ENCODE data around the gene AASDH. TPM values are rescaled to one million over a fixed set of nuclear protein-coding genes. Genes with fewer than 3 reads are reported as not detected.

Gene AASDH, protein sequence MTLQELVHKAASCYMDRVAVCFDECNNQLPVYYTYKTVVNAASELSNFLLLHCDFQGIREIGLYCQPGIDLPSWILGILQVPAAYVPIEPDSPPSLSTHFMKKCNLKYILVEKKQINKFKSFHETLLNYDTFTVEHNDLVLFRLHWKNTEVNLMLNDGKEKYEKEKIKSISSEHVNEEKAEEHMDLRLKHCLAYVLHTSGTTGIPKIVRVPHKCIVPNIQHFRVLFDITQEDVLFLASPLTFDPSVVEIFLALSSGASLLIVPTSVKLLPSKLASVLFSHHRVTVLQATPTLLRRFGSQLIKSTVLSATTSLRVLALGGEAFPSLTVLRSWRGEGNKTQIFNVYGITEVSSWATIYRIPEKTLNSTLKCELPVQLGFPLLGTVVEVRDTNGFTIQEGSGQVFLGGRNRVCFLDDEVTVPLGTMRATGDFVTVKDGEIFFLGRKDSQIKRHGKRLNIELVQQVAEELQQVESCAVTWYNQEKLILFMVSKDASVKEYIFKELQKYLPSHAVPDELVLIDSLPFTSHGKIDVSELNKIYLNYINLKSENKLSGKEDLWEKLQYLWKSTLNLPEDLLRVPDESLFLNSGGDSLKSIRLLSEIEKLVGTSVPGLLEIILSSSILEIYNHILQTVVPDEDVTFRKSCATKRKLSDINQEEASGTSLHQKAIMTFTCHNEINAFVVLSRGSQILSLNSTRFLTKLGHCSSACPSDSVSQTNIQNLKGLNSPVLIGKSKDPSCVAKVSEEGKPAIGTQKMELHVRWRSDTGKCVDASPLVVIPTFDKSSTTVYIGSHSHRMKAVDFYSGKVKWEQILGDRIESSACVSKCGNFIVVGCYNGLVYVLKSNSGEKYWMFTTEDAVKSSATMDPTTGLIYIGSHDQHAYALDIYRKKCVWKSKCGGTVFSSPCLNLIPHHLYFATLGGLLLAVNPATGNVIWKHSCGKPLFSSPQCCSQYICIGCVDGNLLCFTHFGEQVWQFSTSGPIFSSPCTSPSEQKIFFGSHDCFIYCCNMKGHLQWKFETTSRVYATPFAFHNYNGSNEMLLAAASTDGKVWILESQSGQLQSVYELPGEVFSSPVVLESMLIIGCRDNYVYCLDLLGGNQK
- total RNA-seq: 1 to 10 TPM; 6.5 to 9.8 TPM
- long read RNA-seq, partial matches to known transcripts: 1 of 5 reads
- long read RNA-seq, other reads (novel, unspliced or antisense): 2 of 5 reads

DNA sequence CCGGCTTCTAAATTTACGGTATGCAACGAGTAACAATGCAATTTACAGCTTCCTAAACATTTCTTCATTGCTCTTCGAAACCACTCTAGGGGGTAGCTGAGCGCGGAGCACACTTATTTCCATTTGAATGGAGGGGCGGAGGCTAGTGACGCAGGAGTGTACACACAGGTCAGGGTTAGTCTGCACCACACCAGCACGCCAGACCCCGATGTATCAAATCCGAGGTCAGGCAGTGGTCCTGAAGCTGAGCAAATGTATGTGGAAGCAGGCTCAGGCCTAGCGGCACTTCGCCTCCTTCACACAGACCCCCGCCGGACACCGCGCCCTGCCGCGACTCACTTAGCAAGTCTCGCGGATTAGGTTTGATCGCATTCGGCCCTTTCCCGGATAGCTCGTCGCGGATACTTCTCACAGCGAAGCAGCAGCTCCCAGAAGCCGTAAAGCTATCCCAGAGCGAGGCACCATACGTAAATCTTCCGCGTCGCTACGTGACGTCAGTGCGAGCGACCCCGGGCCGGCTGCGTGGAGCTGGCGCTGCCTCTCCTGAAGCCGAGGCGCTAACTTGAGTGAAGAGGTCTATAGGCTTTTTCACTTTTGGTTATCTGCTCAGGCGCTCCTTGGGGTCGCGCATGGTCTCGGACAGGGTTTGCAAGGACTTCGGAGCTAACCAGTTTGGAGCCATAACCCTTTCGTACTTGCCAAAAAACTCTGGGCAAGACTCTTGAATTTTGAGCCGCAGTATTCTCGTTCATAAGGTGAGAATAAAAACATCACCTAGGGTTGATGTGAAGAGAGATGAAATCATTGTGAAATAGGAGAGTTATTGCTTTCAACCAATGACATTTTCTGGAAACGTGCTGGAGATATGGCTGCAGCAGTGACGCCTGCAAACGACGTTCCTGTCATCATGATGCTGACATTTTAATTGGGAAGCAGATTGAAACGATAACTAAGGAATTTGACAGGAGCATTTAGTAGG is at the start of gene AASDH:
Gene AASDH, minus strand, starts transcription at position 469 of the 979 bp plus-strand sequence. CDS start 3,192 bp downstream, outside the sequence.
- intact Hi-C loops (cut with DNase I, micrococcal nuclease): no loop called here
- peak; percentile 95 for ATAC-seq

DNA sequence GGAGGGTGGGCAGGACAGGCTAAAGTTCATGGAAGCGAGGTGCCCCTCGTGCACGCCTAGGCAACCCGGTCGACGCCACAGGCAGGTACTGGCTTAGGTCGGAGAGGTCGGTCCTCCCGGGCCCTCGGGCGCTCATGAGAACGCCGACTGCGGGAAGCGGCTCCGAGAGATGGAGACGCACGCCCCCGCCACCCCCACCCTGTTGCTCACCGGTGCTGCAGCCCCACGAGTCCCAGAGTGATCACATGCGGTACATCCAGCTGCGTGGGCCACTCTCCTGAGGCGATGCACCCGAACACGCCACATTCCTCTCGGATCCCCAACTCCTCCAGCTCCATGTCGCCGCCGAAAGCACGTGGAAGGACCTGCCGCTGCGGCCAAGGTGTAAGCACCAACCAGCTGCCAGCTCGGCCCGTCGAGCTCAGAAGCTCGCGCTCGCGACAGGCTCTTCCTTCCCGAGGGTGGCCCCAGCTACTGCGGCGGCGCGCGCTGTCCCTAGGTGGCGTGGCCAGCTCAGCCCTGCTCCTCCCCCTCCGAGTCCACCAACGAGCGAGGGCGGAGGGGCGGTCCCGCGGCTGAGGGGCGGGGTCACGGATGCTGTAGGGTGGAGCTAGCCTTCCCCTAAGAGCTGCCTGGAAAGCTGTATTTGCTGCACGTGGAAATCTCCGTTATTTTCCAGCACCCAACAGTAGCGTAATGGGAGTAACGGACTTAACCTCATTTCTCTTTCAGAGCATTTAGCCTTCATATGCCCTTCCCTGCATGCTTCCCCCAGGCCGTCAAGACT is 48.0 kb upstream of the AASDH start, which contains the start of gene PPAT:
Gene PPAT, minus strand, starts transcription at position 476 of the 787 bp plus-strand sequence. Its CDS starts 138 bp downstream, at position 338.
- DNase-seq: peak; percentile 98 to 99
- peak; percentile 86 for ATAC-seq
- intact Hi-C loops (cut with DNase I, micrococcal nuclease): no loop called here

More for the DNA sequence above, at the start of gene AASDH:
- DNase-seq: peak; percentile 90 to 95

DNA sequence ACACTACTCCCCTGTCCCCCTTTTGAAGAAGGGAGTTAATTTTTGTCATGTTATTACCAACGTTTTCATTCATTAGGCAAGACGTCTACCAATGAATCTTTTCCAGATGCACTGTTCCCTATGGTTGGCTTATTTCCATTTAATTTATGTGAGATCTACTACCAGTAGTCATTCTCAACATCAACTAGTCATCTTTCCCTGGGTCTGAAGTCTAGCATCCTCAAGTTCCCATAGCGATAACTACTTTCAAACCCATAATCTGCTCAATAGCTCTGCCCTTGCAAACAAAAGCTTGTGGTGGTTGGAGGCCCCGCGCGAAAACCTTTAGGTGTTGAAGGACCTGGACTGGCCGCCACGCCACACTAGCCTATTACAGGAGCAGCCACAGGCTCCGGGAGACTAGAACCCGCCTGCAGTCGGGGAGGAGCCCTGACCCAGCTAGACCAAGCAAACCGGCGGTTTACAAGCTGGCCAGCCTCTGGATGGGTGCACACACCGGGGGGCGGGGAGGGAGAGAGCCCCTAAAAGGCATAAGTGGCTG is 47.4 kb upstream of the AASDH start:
- intact Hi-C loops (cut with DNase I, micrococcal nuclease): no loop called here
- DNase-seq: peak; percentile 71 to 77
- peak; percentile 41 for ATAC-seq

DNA sequence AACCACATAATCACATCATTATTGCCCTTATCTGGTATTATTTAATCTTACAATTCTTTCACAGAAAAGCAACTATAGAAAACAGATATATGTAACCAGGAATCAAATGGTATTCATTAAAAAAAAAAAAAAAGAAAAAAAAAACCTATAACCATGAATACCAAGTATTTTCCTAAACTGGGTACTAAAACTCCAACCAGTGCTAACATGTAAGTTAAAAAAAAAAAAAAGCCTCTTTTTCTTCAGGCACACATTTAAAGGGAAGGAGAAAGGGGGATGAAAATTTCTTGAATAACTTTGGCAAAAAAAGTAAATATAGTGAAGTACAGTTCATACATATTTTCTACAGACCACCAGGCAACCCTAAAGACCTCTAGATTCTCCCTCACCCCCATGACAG is 46.0 kb upstream of the AASDH start:
- ATAC-seq: no peak
- intact Hi-C loops (cut with DNase I, micrococcal nuclease): no loop called here
- DNase-seq: no peak

DNA sequence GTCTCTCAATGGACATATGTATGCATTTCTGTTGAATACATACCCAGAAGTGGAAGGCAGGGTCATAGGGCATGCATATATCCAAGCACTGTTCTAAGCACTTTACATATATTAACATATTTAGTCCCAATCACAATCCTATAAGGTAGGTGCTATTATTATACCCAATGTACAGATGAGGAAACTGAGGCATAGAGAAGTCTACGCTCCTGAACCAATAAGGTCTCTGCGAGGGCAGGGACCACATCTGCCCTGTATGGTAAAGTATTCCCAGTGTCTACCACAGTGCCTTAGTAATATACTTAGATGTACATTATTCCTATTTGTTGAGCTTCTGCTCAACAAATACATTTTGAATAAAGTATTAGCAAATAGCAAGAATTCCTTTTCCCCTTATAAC is 42.9 kb upstream of the AASDH start:
- intact Hi-C loops (cut with DNase I, micrococcal nuclease): no loop called here
- ATAC-seq (no peak), DNase-seq (no peak)

DNA sequence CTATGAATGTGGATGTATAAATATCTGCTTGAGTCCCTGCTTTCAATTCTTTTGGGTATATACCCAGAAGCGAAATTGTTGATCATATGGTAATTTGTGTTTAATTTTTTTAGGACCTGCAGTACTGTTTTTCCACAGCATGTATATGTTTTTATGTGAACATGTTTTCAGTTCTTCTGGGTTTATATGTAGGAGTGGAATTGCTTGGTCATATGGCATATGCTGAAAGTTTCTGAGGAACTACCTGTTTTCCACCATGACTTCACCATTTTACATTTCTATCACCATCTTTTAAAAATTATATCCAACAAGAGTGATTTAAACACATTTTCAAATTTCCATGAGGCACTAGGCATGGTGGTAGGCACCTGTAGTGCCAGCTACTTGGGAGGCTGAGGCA is 39.9 kb upstream of the AASDH start:
- ATAC-seq (no peak), DNase-seq (no peak)
- intact Hi-C loops (cut with DNase I, micrococcal nuclease): loop anchor here in 1 of 2 donors (10.0 kb wide), 1 partner anchor 118 kb away; no protein-coding TSS in a partner anchor

DNA sequence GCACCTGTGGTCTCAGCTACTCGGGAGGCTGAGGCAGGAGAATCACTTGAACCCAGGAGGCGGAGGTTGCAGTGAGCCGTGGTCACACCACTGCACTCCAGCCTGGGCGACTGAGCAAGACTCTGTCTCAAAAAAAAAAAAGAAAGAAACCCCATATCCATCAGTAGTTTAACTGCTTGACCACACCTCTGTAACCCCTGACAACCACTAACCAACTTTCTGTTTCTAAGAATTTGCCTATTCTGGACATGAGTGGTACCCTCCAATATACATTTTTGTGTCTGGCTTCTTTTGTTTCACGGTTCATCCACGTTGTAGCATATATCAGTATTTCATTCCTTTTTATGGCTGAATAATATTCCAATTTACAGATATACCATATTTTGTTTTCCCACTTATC is 39.0 kb upstream of the AASDH start:
- DNase-seq (no peak), ATAC-seq (no peak)
- intact Hi-C loops (cut with DNase I, micrococcal nuclease): loop anchor here in 1 of 2 donors (10.0 kb wide), 1 partner anchor 119 kb away; no protein-coding TSS in a partner anchor

DNA sequence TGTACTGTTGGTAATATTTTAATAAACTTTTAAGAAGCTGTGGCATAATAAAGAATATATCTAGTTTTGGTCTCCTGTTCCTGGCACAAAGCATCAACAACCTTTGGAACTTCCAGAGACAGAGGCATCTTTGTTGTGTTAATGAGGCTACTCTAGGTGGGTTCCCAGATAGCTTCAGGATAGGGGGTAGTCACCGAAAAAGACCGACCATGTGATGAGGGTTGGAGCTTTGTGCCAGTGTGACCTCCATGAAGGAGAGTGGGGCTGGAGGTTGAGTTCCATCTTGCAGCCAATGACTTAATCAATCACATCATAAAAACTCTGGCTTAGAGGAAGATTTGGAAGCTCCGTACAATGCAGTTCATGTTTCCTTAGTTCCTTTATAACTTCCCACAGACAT is 38.2 kb upstream of the AASDH start:
- intact Hi-C loops (cut with DNase I, micrococcal nuclease): loop anchor here in 1 of 2 donors (10.0 kb wide), 1 partner anchor 119 kb away; no protein-coding TSS in a partner anchor
- no peak for ATAC-seq

DNA sequence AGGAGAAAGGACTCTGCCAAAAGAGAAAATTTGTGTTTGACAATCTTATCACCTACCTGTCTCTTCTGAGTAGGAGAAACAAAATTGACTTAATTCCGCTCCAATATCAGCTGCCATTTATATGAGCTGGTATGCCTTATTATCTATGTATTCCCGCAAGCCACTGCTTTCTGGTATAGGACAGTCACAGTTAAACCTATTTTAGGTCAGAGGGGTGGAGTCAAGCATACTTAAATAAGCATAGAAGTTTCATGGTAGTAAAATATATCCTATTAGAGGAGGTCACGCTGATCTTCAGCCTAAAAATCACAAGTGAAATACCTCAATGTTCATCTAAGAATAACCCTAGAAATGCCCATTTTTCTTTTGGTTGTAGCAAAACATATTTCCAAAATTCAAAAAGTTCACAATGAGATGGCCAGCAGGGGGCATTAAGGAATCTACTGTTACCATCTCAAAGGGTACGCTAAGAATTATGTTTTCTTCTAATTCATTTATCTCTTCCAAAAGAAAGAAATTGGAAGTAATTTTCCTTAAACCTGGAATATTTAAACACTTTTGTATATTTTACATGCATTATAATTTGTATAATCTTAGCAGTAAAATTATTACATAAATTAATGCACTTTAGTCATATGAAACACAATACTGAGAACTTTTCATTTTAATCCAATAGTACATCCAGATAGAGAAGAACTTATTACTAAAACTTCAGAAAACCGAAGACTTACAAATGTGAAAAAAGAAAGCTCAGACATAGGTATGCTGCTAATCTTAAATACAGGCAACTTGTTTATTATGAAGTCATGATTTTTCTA is 37.6 kb upstream of the AASDH start:
- peak in 1 of 2 donors; percentile 42 for DNase-seq
- intact Hi-C loops (cut with DNase I, micrococcal nuclease): loop anchor here in 1 of 2 donors (10.0 kb wide), 1 partner anchor 120 kb away; no protein-coding TSS in a partner anchor
- ATAC-seq: no peak

More for the DNA sequence above, 38.2 kb upstream of the AASDH start:
- DNase-seq: no peak

DNA sequence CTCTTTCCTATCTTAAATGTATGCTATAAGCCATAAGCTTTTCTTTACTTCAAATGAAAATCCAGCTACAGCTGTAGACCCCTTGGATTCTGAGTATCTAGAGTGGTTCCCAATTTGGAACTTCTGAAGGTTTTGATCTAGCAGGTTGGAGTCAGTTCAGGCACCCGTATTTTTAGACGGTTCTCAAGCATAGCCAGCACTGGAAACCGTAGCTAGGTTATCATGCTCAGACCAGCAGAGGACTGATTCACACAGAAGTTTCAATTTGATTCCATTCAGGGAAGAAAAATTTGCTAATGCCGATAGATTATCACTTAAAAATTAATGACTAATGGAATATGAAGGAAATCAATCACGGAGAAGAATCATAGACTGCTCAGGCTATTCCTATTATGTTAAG is 36.9 kb upstream of the AASDH start:
- intact Hi-C loops (cut with DNase I, micrococcal nuclease): loop anchor here in 1 of 2 donors (10.0 kb wide), 1 partner anchor 121 kb away; no protein-coding TSS in a partner anchor
- no peak for DNase-seq
- ATAC-seq: no peak

DNA sequence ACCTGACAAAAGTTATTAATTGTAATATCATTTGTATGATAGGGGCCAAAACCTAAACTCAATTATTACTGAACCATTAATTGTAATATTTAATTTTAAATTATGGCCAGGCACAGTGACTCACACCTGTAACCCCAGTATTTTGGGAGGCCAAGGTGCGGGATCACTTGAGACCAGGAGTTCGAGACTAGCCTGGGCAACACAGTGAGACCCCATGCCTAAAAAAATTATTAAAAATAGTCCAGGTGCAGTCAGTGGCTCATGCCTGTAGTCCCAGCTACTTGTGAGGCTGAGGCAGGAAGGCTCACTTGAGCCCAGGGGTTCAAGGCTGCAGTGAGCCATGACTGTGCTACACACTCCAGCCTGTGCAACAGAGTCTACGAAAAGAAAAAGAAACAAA is 30.1 kb upstream of the AASDH start:
- ATAC-seq (no peak), DNase-seq (no peak)
- intact Hi-C loops (cut with DNase I, micrococcal nuclease): no loop called here

DNA sequence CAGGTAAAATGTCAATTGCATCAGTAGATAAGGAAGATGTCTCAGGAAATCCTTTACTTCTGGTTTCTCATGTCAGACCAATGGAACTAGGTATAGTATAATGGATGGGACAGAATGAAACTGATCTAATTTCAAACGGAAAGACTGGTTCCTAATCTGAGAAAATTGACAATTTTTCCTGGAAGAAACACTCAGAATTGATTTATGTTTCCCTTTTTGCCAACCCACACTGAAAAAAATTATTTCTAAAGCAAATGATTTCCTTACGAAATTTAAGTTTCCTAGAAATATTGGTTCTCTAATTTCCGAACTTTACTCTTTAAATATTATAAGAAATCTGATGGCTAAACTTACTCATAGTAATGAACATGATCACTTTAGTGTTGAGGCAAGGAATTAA is 29.1 kb upstream of the AASDH start:
- DNase-seq: no peak
- intact Hi-C loops (cut with DNase I, micrococcal nuclease): no loop called here
- no peak for ATAC-seq

DNA sequence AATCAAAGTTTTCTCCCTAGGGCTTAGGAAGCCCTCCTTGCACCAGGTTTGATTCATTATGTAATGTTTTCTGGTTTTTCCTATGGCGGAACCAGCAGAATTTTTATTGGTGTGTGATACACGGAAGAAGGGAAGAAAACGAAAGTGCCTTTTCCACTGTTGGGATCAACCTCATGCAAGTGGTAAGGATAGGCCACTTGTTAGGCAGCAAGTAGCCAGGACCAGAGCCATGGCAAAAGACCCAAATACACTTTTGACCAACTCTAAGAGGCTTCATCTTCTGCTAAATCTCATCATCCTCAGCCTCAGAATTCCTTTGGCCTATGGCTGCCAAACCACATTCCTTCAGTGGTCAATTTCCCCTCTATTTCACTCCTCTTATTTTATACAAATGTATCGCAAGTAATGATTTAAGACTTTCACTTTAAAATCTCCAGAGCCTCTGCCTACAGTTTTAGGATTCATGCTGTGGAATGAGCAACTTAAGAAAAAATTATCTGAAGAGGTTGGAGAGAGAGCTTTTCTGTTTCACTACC is 26.9 kb upstream of the AASDH start:
- peak; percentile 54 for ATAC-seq
- no peak for DNase-seq
- intact Hi-C loops (cut with DNase I, micrococcal nuclease): no loop called here

DNA sequence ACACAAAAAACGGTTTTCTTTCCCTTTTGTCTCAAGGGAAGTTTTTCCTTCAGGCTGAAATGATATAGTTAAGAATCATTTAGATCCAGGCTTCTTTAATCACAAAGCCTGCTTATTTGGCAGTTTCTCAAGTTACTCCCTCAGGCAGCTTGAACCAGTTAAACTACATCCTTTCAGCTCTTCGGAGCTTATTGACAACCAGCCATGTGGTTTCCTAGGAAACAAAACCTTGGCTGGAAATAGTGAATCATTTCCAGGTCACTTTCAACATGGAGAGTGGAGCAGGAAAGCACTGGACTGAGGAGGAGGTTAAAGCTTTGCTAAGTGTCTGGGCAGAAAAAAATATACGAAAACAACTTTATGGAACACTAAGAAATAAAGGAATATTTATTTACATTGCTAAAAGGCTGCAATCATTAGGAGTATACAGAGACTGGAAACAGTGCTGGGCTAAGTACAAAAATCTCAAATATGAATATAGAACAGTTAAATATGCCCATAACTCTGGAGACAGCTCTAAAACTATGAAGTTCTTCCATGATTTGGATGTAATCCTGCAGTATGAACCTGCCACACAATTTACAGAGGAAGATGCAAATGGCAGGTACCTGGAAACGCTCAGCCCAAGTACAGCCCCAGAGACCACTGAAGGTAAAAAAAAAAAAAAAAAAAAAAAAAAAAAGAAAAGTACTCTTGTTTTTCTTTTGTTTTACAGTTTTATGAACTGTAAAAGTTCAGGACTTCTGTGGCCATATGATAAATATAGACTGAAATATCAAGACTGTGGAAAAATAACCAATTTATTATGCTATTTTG is 23.2 kb upstream of the AASDH start:
- ATAC-seq (peak; percentile 97), DNase-seq (no peak)
- intact Hi-C loops (cut with DNase I, micrococcal nuclease): no loop called here
